Measurements from ENCODE around the gene BCO2. TPM values are rescaled to one million over a fixed set of nuclear protein-coding genes. Genes with fewer than 3 reads are reported as not detected.

The BCO2 gene
- total RNA-seq, 1 donor from 2014 or later: 1.7 TPM

GRCh38 chr11:112266410-112266778 is 91.1 kb downstream of the BCO2 start:
- Mint-ChIP-seq H3K27me3 (ENCODE audit: low read depth) (no peaks in the 10 kb centered on the region), H3K4me3 (ENCODE audit: unreplicated experiment) (no peak overlapping the region), H3K36me3 (ENCODE audit: low read depth) (no peaks in the 10 kb centered on the region), H3K27ac (ENCODE audit: unreplicated experiment) (no peak overlapping the region), H3K4me1 (ENCODE audit: low read depth) (peaks cover 25% of the 10 kb centered on the region), H3K9me3 (ENCODE audit: low read depth) (no peaks in the 10 kb centered on the region)
- no peak for DNase-seq (ENCODE audit: low spot score)
- no peak for TF ChIP-seq CTCF (IDR thresholded peaks at IDR 0.05)

- Mint-ChIP-seq H3K9me3 (ENCODE audit: low read depth) (no peaks in the 10 kb centered on the region), H3K4me3 (ENCODE audit: unreplicated experiment) (no peak overlapping the region), H3K4me1 (ENCODE audit: low read depth) (peaks cover 25% of the 10 kb centered on the region), H3K36me3 (ENCODE audit: low read depth) (no peaks in the 10 kb centered on the region), H3K27me3 (ENCODE audit: low read depth) (no peaks in the 10 kb centered on the region), H3K27ac (ENCODE audit: unreplicated experiment) (peak overlapping the region; percentile 50)
- no peak for DNase-seq (ENCODE audit: low spot score)
- no peak for TF ChIP-seq CTCF (IDR thresholded peaks at IDR 0.05)
Measured at GRCh38 chr11:112267188-112267591, 91.9 kb downstream of the BCO2 start.

GRCh38 chr11:112268406-112268805 is 93.1 kb downstream of the BCO2 start:
- H3K27me3 Mint-ChIP-seq (ENCODE audit: low read depth): no peaks in the 10 kb centered on the region
- H3K27ac Mint-ChIP-seq (ENCODE audit: unreplicated experiment): no peak overlapping the region
- peaks cover 25% of the 10 kb centered on the region for H3K4me1 Mint-ChIP-seq (ENCODE audit: low read depth)
- no peaks in the 10 kb centered on the region for H3K9me3 Mint-ChIP-seq (ENCODE audit: low read depth)
- H3K4me3 Mint-ChIP-seq (ENCODE audit: unreplicated experiment): no peak overlapping the region
- no peak for TF ChIP-seq CTCF (IDR thresholded peaks at IDR 0.05)
- no peaks in the 10 kb centered on the region for H3K36me3 Mint-ChIP-seq (ENCODE audit: low read depth)
- DNase-seq (ENCODE audit: low spot score): no peak

Other genes starting within 250 kb of the BCO2 start
- gene DIXDC1, start 238.2 kb upstream of the BCO2 start, total RNA-seq: 28.0 to 41.9 TPM (median 29.6 TPM) in 3 replicates
- gene DLAT, start 150.1 kb upstream of the BCO2 start, total RNA-seq: 24.9 to 31.6 TPM (median 27.7 TPM) in 3 replicates
- 0.62 to 1.4 TPM (median 1.3 TPM) in 3 replicates for gene PIH1D2, start 101.5 kb upstream of the BCO2 start, total RNA-seq
- 15.5 to 18.5 TPM (median 18.2 TPM) in 3 replicates for gene NKAPD1, start 101.2 kb upstream of the BCO2 start, total RNA-seq
- 56.3 to 67.9 TPM (median 56.5 TPM) in 3 replicates for gene TIMM8B, start 88.8 kb upstream of the BCO2 start, total RNA-seq
- gene SDHD, start 88.6 kb upstream of the BCO2 start, total RNA-seq: 52.0 to 62.8 TPM (median 61.5 TPM) in 3 replicates
- 0.80 to 0.97 TPM (median 0.85 TPM) in 3 replicates for gene IL18, start 11.4 kb upstream of the BCO2 start, total RNA-seq
- 0.75 TPM in 1 of 3 replicates, not detected in the others for gene TEX12, start 8.1 kb upstream of the BCO2 start, total RNA-seq
- gene PTS, start 50.9 kb downstream of the BCO2 start, total RNA-seq: 43.6 to 64.3 TPM (median 45.8 TPM) in 3 replicates
- gene PLET1, start 85.3 kb downstream of the BCO2 start, total RNA-seq: not detected in 3 replicates